HCT116 (cell line): ENCODE measurements around the gene CDKL4. TPM values are rescaled to one million over a fixed set of nuclear protein-coding genes. Genes with fewer than 3 reads are reported as not detected.

Experiments
- ATAC-seq: fragments of 200-7000 bp; cut with Tn5 transposase; 2 replicates; pipeline ENCODE4 v1.9.1; 2020; ENCODE audit warnings: mild to moderate bottlenecking, moderate library complexity
- BruUV-seq: library from RNA; stranded (reverse); fragments of 400-500 nt; replicated peaks from 2 replicates; lab custom pipeline; 2021; lab: Mats Ljungman, UMichigan
- CTCF ChIA-PET: fragments of 300-600 bp; sonication (Branson Sonifier 250); formaldehyde crosslinking; loops from one replicate; lab custom pipeline; 2021; ENCODE audit warnings: antibody characterized with exemption; lab: Charles Lee
- POLR2A ChIA-PET: fragments of 300-600, 350-600 bp; sonication (Branson Sonifier 250); formaldehyde crosslinking; loops from one replicate; lab custom pipeline; 2021; ENCODE audit warnings: antibody characterized with exemption; lab: Charles Lee
- RAD21 ChIA-PET, 2 experiments: fragments of 300-600 bp; sonication (Branson Sonifier 250); formaldehyde crosslinking; loops; one replicate each; lab custom pipeline; 2023; ENCODE audit warnings: low total read pairs in 2 of 2; ENCODE audit not compliant: uncharacterized antibody in 2 of 2, unreplicated experiment in 2 of 2, low non-redundant PET in 1 of 2; lab: Charles Lee
- DNase-seq: peaks from one replicate; pipeline ENCODE4 v3.0.0-alpha.2; 2010; ENCODE audit warnings: low read depth, low spot score
- H2AFZ ChIP-seq: fragments of 200-600 bp; shearing (Covaris generic), sonication (generic); 2 replicates; pipeline ENCODE4 v1.6.1; 2017; ENCODE audit warnings: low read depth, mixed run types, mixed read lengths, antibody characterized with exemption, low read length; ENCODE audit not compliant: poor library complexity, severe bottlenecking
- H3K27ac ChIP-seq: 2 replicates; pipeline ENCODE4 v1.5.1; 2012; ENCODE audit warnings: low read depth, low read length
- H3K27me3 ChIP-seq: fragments of 200-600 bp; sonication (generic); 2 replicates; pipeline ENCODE4 v1.6.1; 2016; ENCODE audit warnings: mixed run types, low read length, mixed read lengths; ENCODE audit not compliant: insufficient read depth
- H3K36me3 ChIP-seq, 2 experiments: fragments of 200-500 bp in 1 of 2; fragments of 200-600 bp in 1 of 2; sonication (Bioruptor generic) in 1 of 2; sonication (generic) in 1 of 2; 2 replicates each; pipeline versions ENCODE4 v1.5.1 to v1.6.1; 2014 to 2016; ENCODE audit warnings: low read length in 2 of 2, inconsistent platforms in 1 of 2, mixed read lengths in 1 of 2, mixed run types in 1 of 2; ENCODE audit not compliant: insufficient read depth in 2 of 2, control insufficient read depth in 1 of 2
- H3K4me1 ChIP-seq, 2 experiments: fragments of 200-600 bp in 1 of 2; sonication (generic) in 1 of 2; 2 replicates each; pipeline versions ENCODE4 v1.5.1 to v1.6.1; 2012 to 2017; ENCODE audit warnings: low read length in 2 of 2, inconsistent platforms in 1 of 2, mild to moderate bottlenecking in 1 of 2, mixed read lengths in 1 of 2, mixed run types in 1 of 2, moderate library complexity in 1 of 2; ENCODE audit not compliant: insufficient read depth in 2 of 2, control insufficient read depth in 1 of 2
- H3K4me2 ChIP-seq: fragments of 200-600 bp; sonication (generic); 2 replicates; pipeline ENCODE4 v1.6.1; 2017; ENCODE audit warnings: mixed run types, low read length, mixed read lengths
- H3K4me3 ChIP-seq, 2 experiments: fragments of 200-600 bp in 1 of 2; sonication (generic) in 1 of 2; replicated peaks in 1 of 2; 2 replicates each; pipeline ENCODE4 v1.5.1; 2011 to 2016; ENCODE audit warnings: low read length in 2 of 2, control low read depth in 1 of 2, low read depth in 1 of 2, mild to moderate bottlenecking in 1 of 2, mixed read lengths in 1 of 2, mixed run types in 1 of 2
- H3K79me2 ChIP-seq: fragments of 200-600 bp; sonication (generic); 2 replicates; pipeline ENCODE4 v1.6.1; 2017; ENCODE audit warnings: mild to moderate bottlenecking, mixed run types, low read length, moderate library complexity, mixed read lengths; ENCODE audit not compliant: insufficient read depth
- H3K9ac ChIP-seq: fragments of 200-600 bp; sonication (generic); 2 replicates; pipeline ENCODE4 v1.6.1; 2016; ENCODE audit warnings: low read length, mixed read lengths
- H3K9me2 ChIP-seq: fragments of 200-600 bp; sonication (generic), shearing (Covaris generic); 2 replicates; pipeline ENCODE4 v1.6.1; 2017; ENCODE audit warnings: mixed run types, mild to moderate bottlenecking, moderate library complexity; ENCODE audit not compliant: insufficient read depth
- H3K9me3 ChIP-seq, 2 experiments: fragments of 200-500 bp in 1 of 2; fragments of 200-600 bp in 1 of 2; sonication (Bioruptor generic) in 1 of 2; sonication (generic) in 1 of 2; 2 replicates each; pipeline ENCODE4 v1.6.1; 2014 to 2017; ENCODE audit warnings: low read length in 2 of 2, mixed read lengths in 2 of 2, inconsistent platforms in 1 of 2, low read depth in 1 of 2, mild to moderate bottlenecking in 1 of 2, mixed run types in 1 of 2, moderate library complexity in 1 of 2; ENCODE audit not compliant: control insufficient read depth in 1 of 2, insufficient read depth in 1 of 2
- H4K20me1 ChIP-seq: fragments of 200-600 bp; sonication (generic), shearing (Covaris generic); 2 replicates; pipeline ENCODE4 v1.6.1; 2017; ENCODE audit warnings: mixed run types, mild to moderate bottlenecking, moderate library complexity; ENCODE audit not compliant: insufficient read depth
- CEBPB ChIP-seq: IDR thresholded peaks from 2 replicates; pipeline ENCODE4 v1.6.1; 2012; ENCODE audit warnings: low read depth
- CTCF ChIP-seq, 3 experiments: fragments of 200-600 bp in 1 of 3; sonication (generic) in 1 of 3; IDR thresholded peaks in 2 of 3; conservative IDR thresholded peaks in 1 of 3; 2 replicates each; pipeline ENCODE4 v1.5.1; 2012 to 2017; ENCODE audit warnings: low read depth in 2 of 3, low read length in 2 of 3, antibody characterized with exemption in 1 of 3, borderline replicate concordance in 1 of 3, control low read depth in 1 of 3, mild to moderate bottlenecking in 1 of 3, mixed read lengths in 1 of 3, mixed run types in 1 of 3, moderate library complexity in 1 of 3; ENCODE audit not compliant: insufficient read depth in 1 of 3
- EGR1 ChIP-seq: IDR thresholded peaks from 2 replicates; pipeline ENCODE4 v1.6.1; 2012; ENCODE audit warnings: low read depth
- ELF1 ChIP-seq: IDR thresholded peaks from 2 replicates; pipeline ENCODE4 v1.6.1; 2012; ENCODE audit warnings: low read depth, borderline replicate concordance
- EZH2 ChIP-seq: fragments of 200-600 bp; sonication (generic); IDR thresholded peaks from 2 replicates; pipeline ENCODE4 v1.6.1; 2017; ENCODE audit warnings: antibody characterized with exemption, mixed run types
- EZH2phosphoT487 ChIP-seq: fragments of 200-600 bp; IDR thresholded peaks from 2 replicates; pipeline ENCODE4 v1.6.1; 2018; ENCODE audit warnings: antibody characterized with exemption, borderline replicate concordance
- FOSL1 ChIP-seq: IDR thresholded peaks from 2 replicates; pipeline ENCODE4 v1.6.1; 2012; ENCODE audit warnings: low read depth
- JUND ChIP-seq: IDR thresholded peaks from 2 replicates; pipeline ENCODE4 v1.6.1; 2012
- MAX ChIP-seq: IDR thresholded peaks from 2 replicates; pipeline ENCODE4 v1.6.1; 2012
- POLR2A ChIP-seq: IDR thresholded peaks from 2 replicates; pipeline ENCODE4 v1.7.0; 2011; ENCODE audit warnings: borderline replicate concordance; ENCODE audit not compliant: insufficient read depth, insufficient read length; ENCODE audit errors: extremely low read depth
- RAD21 ChIP-seq: IDR thresholded peaks from 2 replicates; pipeline ENCODE4 v1.6.1; 2012; ENCODE audit warnings: low read depth, mild to moderate bottlenecking
- SIN3A ChIP-seq: IDR thresholded peaks from 2 replicates; pipeline ENCODE4 v1.6.1; 2012; ENCODE audit warnings: low read depth
- SP1 ChIP-seq: IDR thresholded peaks from 2 replicates; pipeline ENCODE4 v1.6.1; 2012; ENCODE audit warnings: low read depth
- SRF ChIP-seq: IDR thresholded peaks from 2 replicates; pipeline ENCODE4 v1.6.1; 2012; ENCODE audit warnings: low read depth
- ZBTB33 ChIP-seq: IDR thresholded peaks from 2 replicates; pipeline ENCODE4 v1.6.1; 2011; ENCODE audit warnings: mild to moderate bottlenecking, low read length, moderate library complexity; ENCODE audit not compliant: insufficient replicate concordance; ENCODE audit errors: extremely low read depth
- ZFX ChIP-seq: fragments of 450-650 bp; IDR thresholded peaks from 2 replicates; pipeline ENCODE4 v1.6.1; 2017
- ZNF274 ChIP-seq: fragments of 200-500 bp; sonication (Bioruptor generic); IDR thresholded peaks from 2 replicates; pipeline ENCODE4 v1.6.1; 2014; ENCODE audit warnings: mild to moderate bottlenecking, low read depth, low read length, inconsistent platforms
- intact Hi-C: fragments of 100-400 bp; cut with micrococcal nuclease; formaldehyde crosslinking; loops from 2 replicates; pipeline ENCODE4 v1.10.0; 2022
- total RNA-seq: library from RNA; stranded (reverse); gene quantifications from one replicate; pipeline ENCODE4 v1.2.1, GENCODE V29; 2021; ENCODE audit not compliant: unreplicated experiment
- TF ChIP-seq, protein P1 (sequence below): IDR thresholded peaks from 2 replicates; pipeline ENCODE4 v1.6.1; 2012
- TF ChIP-seq, protein P2 (sequence below): IDR thresholded peaks from 2 replicates; pipeline ENCODE4 v1.6.1; 2012; ENCODE audit warnings: low read depth

CDKL4 gene
- total RNA-seq, 1 experiment from 2014 or later = 0.27 TPM

DNA sequence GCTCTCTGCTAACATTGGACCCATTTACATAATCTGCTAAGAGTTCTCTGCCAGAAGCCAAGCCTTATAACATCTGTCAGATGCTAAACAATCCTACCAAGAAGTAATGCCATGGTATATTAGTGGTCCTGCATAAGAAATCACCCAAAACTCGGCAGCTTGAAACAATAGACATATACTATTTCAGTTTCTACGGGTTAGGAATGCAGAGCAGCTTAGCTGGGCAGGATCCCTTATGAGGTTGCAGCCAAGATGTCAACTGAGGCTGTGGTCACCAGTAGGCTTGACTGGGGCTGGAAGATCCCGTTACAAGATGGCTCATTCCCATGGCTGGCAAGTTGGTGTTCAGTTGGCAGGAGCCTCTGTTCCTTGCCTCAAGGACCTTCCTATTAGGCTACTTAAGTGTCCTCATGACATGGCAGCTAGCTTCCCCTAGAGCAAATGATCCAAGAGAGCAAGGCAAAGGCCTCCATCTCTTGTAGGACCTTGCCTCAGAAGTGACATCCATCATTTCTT, 97.8 kb downstream of the CDKL4 start:
- Histone ChIP-seq H3K27me3 (no peaks in the 10 kb centered on the region), H4K20me1 (no peaks in the 10 kb centered on the region), H3K9me3 (no peaks in the 10 kb centered on the region), H3K4me2 (no peak overlapping the region), H3K36me3 (no peaks in the 10 kb centered on the region), H3K9me2 (no peaks in the 10 kb centered on the region), H3K4me3 (no peak overlapping the region), H2AFZ (no peak overlapping the region), H3K27ac (no peak overlapping the region), H3K4me1 (no peaks in the 10 kb centered on the region), H3K79me2 (no peaks in the 10 kb centered on the region), H3K9ac (no peak overlapping the region)
- no peak for ATAC-seq
- no peak for DNase-seq
- ChIA-PET POLR2A (no interaction called here), RAD21 (no interaction called here), CTCF (interaction anchor here (1.2 kb wide), 1 partner anchor 22 kb away, joined by 3 read pairs; no protein-coding TSS in a partner anchor)
- TF ChIP-seq ZNF274 (no peak), EZH2 (no peak), MAX (no peak), SRF (no peak), RAD21 (no peak), EGR1 (no peak), SP1 (no peak), JUND (no peak), EZH2phosphoT487 (no peak), POLR2A (no peak), CTCF (IDR thresholded peaks at IDR 0.05 in 2 of 3, conservative IDR thresholded peaks at IDR 0.05 in 1 of 3; ENCODE audit: borderline replicate concordance in 1 of 3, insufficient read depth in 1 of 3, low read depth in 2 of 3, low read length in 2 of 3) (no peak), ZBTB33 (no peak), ELF1 (no peak), ZFX (no peak), FOSL1 (no peak), SIN3A (no peak), CEBPB (no peak)
- TF ChIP-seq, protein P1, sequence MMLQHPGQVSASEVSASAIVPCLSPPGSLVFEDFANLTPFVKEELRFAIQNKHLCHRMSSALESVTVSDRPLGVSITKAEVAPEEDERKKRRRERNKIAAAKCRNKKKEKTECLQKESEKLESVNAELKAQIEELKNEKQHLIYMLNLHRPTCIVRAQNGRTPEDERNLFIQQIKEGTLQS = no peak
- TF ChIP-seq, protein P2, sequence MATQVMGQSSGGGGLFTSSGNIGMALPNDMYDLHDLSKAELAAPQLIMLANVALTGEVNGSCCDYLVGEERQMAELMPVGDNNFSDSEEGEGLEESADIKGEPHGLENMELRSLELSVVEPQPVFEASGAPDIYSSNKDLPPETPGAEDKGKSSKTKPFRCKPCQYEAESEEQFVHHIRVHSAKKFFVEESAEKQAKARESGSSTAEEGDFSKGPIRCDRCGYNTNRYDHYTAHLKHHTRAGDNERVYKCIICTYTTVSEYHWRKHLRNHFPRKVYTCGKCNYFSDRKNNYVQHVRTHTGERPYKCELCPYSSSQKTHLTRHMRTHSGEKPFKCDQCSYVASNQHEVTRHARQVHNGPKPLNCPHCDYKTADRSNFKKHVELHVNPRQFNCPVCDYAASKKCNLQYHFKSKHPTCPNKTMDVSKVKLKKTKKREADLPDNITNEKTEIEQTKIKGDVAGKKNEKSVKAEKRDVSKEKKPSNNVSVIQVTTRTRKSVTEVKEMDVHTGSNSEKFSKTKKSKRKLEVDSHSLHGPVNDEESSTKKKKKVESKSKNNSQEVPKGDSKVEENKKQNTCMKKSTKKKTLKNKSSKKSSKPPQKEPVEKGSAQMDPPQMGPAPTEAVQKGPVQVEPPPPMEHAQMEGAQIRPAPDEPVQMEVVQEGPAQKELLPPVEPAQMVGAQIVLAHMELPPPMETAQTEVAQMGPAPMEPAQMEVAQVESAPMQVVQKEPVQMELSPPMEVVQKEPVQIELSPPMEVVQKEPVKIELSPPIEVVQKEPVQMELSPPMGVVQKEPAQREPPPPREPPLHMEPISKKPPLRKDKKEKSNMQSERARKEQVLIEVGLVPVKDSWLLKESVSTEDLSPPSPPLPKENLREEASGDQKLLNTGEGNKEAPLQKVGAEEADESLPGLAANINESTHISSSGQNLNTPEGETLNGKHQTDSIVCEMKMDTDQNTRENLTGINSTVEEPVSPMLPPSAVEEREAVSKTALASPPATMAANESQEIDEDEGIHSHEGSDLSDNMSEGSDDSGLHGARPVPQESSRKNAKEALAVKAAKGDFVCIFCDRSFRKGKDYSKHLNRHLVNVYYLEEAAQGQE = no peak
- intact Hi-C loops = no loop called here
- BruUV-seq = no TSS peak
